Measurements from ENCODE around the gene PEX3.

PEX3 gene

GRCh38 chr6:143540192-143540591, 89.6 kb downstream of the PEX3 start:
- no peak for DNase-seq
